HepG2 (cell line): ENCODE measurements around the gene GPC6. TPM values are rescaled to one million over a fixed set of nuclear protein-coding genes. Genes with fewer than 3 reads are reported as not detected.

Source experiments
- ATAC-seq: fragments of 200-7000 bp; cut with Tn5 transposase; 3 replicates; pipeline ENCODE4 v1.9.1; 2020; ENCODE audit warnings: mild to moderate bottlenecking, moderate library complexity
- BruUV-seq: library from RNA; stranded (reverse); fragments of 400-500 nt; replicated peaks from 2 replicates; lab custom pipeline; 2021; lab: Mats Ljungman, UMichigan
- CTCF ChIA-PET: fragments of 300-600 bp; formaldehyde crosslinking; extraction: SDS; loops from one replicate; lab custom pipeline; 2021; ENCODE audit warnings: low total read pairs, inconsistent platforms, low intra/inter-chr PET ratio; lab: Yijun Ruan, JAX
- POLR2A ChIA-PET: fragments of 350-600 bp; sonication (Branson Sonifier 250); formaldehyde crosslinking; loops from one replicate; lab custom pipeline; 2020; ENCODE audit warnings: antibody characterized with exemption, inconsistent platforms; lab: Yijun Ruan, JAX
- DNase-seq: peaks from one replicate; pipeline ENCODE4 v3.0.0-alpha.2; 2015; ENCODE audit warnings: low spot score
- FAIRE-seq: peaks from 3 replicates; lab custom pipeline; 2011; peaks lifted over from hg19 to GRCh38; lab: Jason Lieb, UNC
- H2AFZ ChIP-seq: one replicate; pipeline ENCODE4 v1.6.1; 2011; ENCODE audit warnings: low read length, inconsistent platforms
- H3K27ac ChIP-seq: fragments of 300-600 bp; 3 replicates; pipeline ENCODE4 v1.8.0; 2011; ENCODE audit warnings: mixed run types, mild to moderate bottlenecking, mixed read lengths, low read length, inconsistent platforms; ENCODE audit not compliant: insufficient read depth; ENCODE audit errors: extremely low read length
- H3K27me3 ChIP-seq, 2 experiments: fragments of 200-600 bp in 1 of 2; 2 replicates in 1 of 2; 3 replicates in 1 of 2; pipeline versions ENCODE4 v1.6.0 to v1.8.0; 2011; ENCODE audit warnings: low read length in 2 of 2, mild to moderate bottlenecking in 2 of 2, moderate library complexity in 2 of 2, inconsistent platforms in 1 of 2; ENCODE audit not compliant: insufficient read depth in 2 of 2, control insufficient read depth in 1 of 2
- H3K36me3 ChIP-seq, 2 experiments: fragments of 200-600 bp in 1 of 2; replicated peaks in 1 of 2; 2 replicates in 1 of 2; 3 replicates in 1 of 2; pipeline versions ENCODE4 v1.5.1 to v1.8.0; 2011; ENCODE audit warnings: low read length in 2 of 2, inconsistent platforms in 1 of 2; ENCODE audit not compliant: insufficient read depth in 2 of 2, control insufficient read depth in 1 of 2
- H3K4me1 ChIP-seq: 2 replicates; pipeline ENCODE4 v1.5.1; 2012; ENCODE audit warnings: low read length, inconsistent platforms; ENCODE audit not compliant: insufficient read depth
- H3K4me2 ChIP-seq: 2 replicates; pipeline ENCODE4 v1.6.0; 2011; ENCODE audit warnings: low read depth, low read length, inconsistent platforms
- H3K4me3 ChIP-seq, 3 experiments: fragments of 200-600 bp in 1 of 3; sonication (generic), shearing (Covaris generic) in 1 of 3; replicated peaks in 1 of 3; 2 replicates each; pipeline ENCODE4 v1.5.1; 2011 to 2016; ENCODE audit warnings: low read length in 3 of 3, inconsistent platforms in 2 of 3, low read depth in 2 of 3, mild to moderate bottlenecking in 2 of 3, control low read depth in 1 of 3, mixed read lengths in 1 of 3; ENCODE audit not compliant: insufficient read depth in 1 of 3
- H3K79me2 ChIP-seq: one replicate; pipeline ENCODE4 v1.6.1; 2011; ENCODE audit warnings: low read length, inconsistent platforms; ENCODE audit not compliant: insufficient read depth
- H3K9ac ChIP-seq: 2 replicates; pipeline ENCODE4 v1.6.0; 2011; ENCODE audit warnings: mild to moderate bottlenecking, low read depth, low read length, inconsistent platforms; ENCODE audit not compliant: insufficient read depth
- H3K9me3 ChIP-seq: 2 replicates; pipeline ENCODE4 v1.5.1; 2012; ENCODE audit warnings: mild to moderate bottlenecking, low read length
- H4K20me1 ChIP-seq: 2 replicates; pipeline ENCODE4 v1.6.0; 2011; ENCODE audit warnings: inconsistent platforms, mild to moderate bottlenecking, low read length, moderate library complexity; ENCODE audit not compliant: insufficient read depth
- BRD4 ChIP-seq: sonication (generic); formaldehyde crosslinking; IDR thresholded peaks from 2 replicates; pipeline ENCODE4 v1.4.0; 2020; ENCODE audit warnings: missing genetic modification reagents
- CCAR2 ChIP-seq: fragments of 200-400 bp; formaldehyde crosslinking; optimal IDR thresholded peaks from 2 replicates; pipeline ENCODE3; 2018; ENCODE audit warnings: low read depth, mild to moderate bottlenecking, low read length, moderate library complexity
- FIP1L1 ChIP-seq: fragments of 200-400 bp; formaldehyde crosslinking; IDR thresholded peaks from 2 replicates; pipeline ENCODE4 v1.6.1; 2018; ENCODE audit warnings: low read depth, mild to moderate bottlenecking, low read length, moderate library complexity, borderline replicate concordance; ENCODE audit not compliant: insufficient read depth
- SMAD1 ChIP-seq: sonication (generic); formaldehyde crosslinking; IDR thresholded peaks from 2 replicates; pipeline ENCODE4 v1.4.0; 2020; ENCODE audit warnings: missing genetic modification reagents, low read depth, mild to moderate bottlenecking, borderline replicate concordance
- SMC3 ChIP-seq: IDR thresholded peaks from 2 replicates; pipeline ENCODE4 v1.6.1; 2011; ENCODE audit warnings: low read length, improper control_type of control experiment
- TAF1 ChIP-seq: sonication (generic); formaldehyde crosslinking; IDR thresholded peaks from 2 replicates; pipeline ENCODE4 v1.4.0; 2020; ENCODE audit warnings: missing genetic modification reagents
- ZNF180 ChIP-seq: sonication (generic); formaldehyde crosslinking; IDR thresholded peaks from 2 replicates; pipeline ENCODE4 v1.4.0; 2020; ENCODE audit warnings: low read depth, missing genetic modification reagents, borderline replicate concordance
- ZNF282 ChIP-seq: fragments of 450-650 bp; IDR thresholded peaks from 2 replicates; pipeline ENCODE4 v1.6.1; 2018; ENCODE audit not compliant: partially characterized antibody
- ZNF329 ChIP-seq: sonication (generic); formaldehyde crosslinking; IDR thresholded peaks from 2 replicates; pipeline ENCODE4 v1.9.0; 2021; ENCODE audit warnings: low read depth, mild to moderate bottlenecking, missing genetic modification reagents
- ZNF335 ChIP-seq: sonication (generic); formaldehyde crosslinking; IDR thresholded peaks from 2 replicates; pipeline ENCODE4 v1.4.0; 2020; ENCODE audit warnings: missing genetic modification reagents
- ZNF354B ChIP-seq: sonication (generic); formaldehyde crosslinking; IDR thresholded peaks from 2 replicates; pipeline ENCODE4 v1.8.0; 2022; ENCODE audit warnings: mild to moderate bottlenecking, missing genetic modification reagents
- ZNF501 ChIP-seq: sonication (generic); formaldehyde crosslinking; IDR thresholded peaks from 2 replicates; pipeline ENCODE4 v1.5.1; 2020; ENCODE audit warnings: mild to moderate bottlenecking, moderate library complexity, missing genetic modification reagents
- ZNF850 ChIP-seq: sonication (generic); formaldehyde crosslinking; conservative IDR thresholded peaks from 2 replicates; pipeline ENCODE4 v1.9.0; 2021; ENCODE audit warnings: mild to moderate bottlenecking, missing genetic modification reagents
- ZNF891 ChIP-seq: sonication (generic); formaldehyde crosslinking; IDR thresholded peaks from 2 replicates; pipeline ENCODE4 v1.5.0; 2020; ENCODE audit warnings: mild to moderate bottlenecking, missing genetic modification reagents
- ZSCAN31 ChIP-seq: sonication (generic); formaldehyde crosslinking; IDR thresholded peaks from 2 replicates; pipeline ENCODE4 v1.5.0; 2020; ENCODE audit warnings: low read depth, mild to moderate bottlenecking, missing genetic modification reagents
- WGBS: methylation state at CpG from one replicate; pipeline ENCODE4 v1.1.6; 2017; ENCODE audit warnings: low lambda C conversion rate; 5-methylcytosine and 5-hydroxymethylcytosine counted together
- in situ Hi-C: cut with HindIII; loops from 2 replicates; pipeline ENCODE4 v1.10.0; 2017; ENCODE audit warnings: low pct_unique_long_range_greater_than_20kb; ENCODE audit not compliant: extremely low pct_ligation_motif_present
- intact Hi-C: fragments of 100-400 bp; cut with micrococcal nuclease; formaldehyde crosslinking; loops from one replicate; pipeline ENCODE4 v1.10.0; 2022; ENCODE audit not compliant: unreplicated experiment
- polyA plus RNA-seq, 8 experiments: library from polyadenylated mRNA; depleted of rRNA in 3 of 8; stranded (reverse) in 7 of 8; unstranded in 1 of 8; fragments of >200 nt; fragmentation: Illumina TruSeq in 4 of 8; extraction: Trizol in 4 of 8; gene quantifications; 2 replicates each; pipeline versions ENCODE4 v1.2.1 to v1.2.3, GENCODE V29; 2011 to 2016; ENCODE audit warnings: low read depth in 4 of 8, missing spikeins in 1 of 8, mixed read lengths in 1 of 8; ENCODE audit not compliant: insufficient read depth in 1 of 8
- total RNA-seq, 5 experiments: library from RNA; depleted of rRNA; stranded (reverse); fragments of >200 nt; fragmentation: Illumina TruSeq; extraction: Trizol; gene quantifications; 2 replicates each; pipeline ENCODE4 v1.2.3, GENCODE V29; 2016; ENCODE audit warnings: low read depth in 1 of 5
- TF ChIP-seq, protein P1 (sequence below): sonication (generic); formaldehyde crosslinking; IDR thresholded peaks from 2 replicates; pipeline ENCODE4 v1.5.1; 2020; ENCODE audit warnings: mild to moderate bottlenecking, missing genetic modification reagents
- TF ChIP-seq, protein P2 (sequence below): sonication (generic); formaldehyde crosslinking; conservative IDR thresholded peaks from 2 replicates; pipeline ENCODE4 v1.8.0; 2022; ENCODE audit warnings: low read depth, missing genetic modification reagents
- TF ChIP-seq, protein P3 (sequence below): sonication (generic); formaldehyde crosslinking; IDR thresholded peaks from 2 replicates; pipeline ENCODE4 v1.8.1; 2022; ENCODE audit warnings: mild to moderate bottlenecking, missing genetic modification reagents

Gene GPC6
- total and polyA plus RNA-seq, 2 of the 13 experiments (the other 11 are each of a cell fraction or from before 2014, with no cell fraction given), result 24.5 to 33.9 TPM

DNA sequence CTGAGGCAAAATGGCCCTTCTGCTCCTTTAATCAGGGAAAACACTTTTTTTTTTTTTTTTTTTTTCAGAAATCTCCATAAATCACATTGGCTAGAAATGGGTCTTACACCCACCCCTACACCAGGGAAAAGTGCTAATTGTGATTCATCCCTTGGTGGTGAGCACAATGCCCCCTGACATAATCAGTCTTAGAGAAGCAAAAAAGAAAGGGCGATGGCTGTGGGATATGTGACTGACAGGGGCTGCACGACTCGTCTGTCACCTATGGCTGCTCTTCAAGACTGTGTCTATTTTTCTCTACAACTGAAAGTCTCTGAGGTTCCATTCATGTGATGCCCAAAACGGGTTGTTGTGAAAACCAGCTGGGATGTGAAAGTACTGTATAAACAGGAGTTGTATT is 3.6 kb upstream of the GPC6 start (continued):
- TF ChIP-seq, protein P1, sequence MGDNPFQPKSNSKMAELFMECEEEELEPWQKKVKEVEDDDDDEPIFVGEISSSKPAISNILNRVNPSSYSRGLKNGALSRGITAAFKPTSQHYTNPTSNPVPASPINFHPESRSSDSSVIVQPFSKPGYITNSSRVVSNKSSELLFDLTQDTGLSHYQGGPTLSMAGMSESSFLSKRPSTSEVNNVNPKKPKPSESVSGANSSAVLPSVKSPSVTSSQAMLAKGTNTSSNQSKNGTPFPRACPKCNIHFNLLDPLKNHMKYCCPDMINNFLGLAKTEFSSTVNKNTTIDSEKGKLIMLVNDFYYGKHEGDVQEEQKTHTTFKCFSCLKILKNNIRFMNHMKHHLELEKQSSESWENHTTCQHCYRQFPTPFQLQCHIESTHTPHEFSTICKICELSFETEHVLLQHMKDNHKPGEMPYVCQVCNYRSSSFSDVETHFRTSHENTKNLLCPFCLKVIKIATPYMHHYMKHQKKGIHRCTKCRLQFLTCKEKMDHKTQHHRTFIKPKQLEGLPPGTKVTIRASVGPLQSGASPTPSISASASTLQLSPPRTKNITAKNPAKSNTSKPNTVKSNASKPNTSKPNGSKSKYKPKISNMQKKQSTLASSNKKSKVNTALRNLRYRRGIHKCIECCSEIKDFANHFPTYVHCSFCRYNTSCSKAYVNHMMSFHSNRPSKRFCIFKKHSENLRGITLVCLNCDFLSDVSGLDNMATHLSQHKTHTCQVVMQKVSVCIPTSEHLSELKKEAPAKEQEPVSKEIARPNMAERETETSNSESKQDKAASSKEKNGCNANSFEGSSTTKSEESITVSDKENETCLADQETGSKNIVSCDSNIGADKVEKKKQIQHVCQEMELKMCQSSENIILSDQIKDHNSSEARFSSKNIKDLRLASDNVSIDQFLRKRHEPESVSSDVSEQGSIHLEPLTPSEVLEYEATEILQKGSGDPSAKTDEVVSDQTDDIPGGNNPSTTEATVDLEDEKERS (CRISPR knock-in tag), result no peak
- TF ChIP-seq ZNF282 (no peak), BRD4 (no peak), ZNF335 (CRISPR knock-in tag) (no peak), TAF1 (no peak), ZNF501 (no peak), ZNF180 (CRISPR knock-in tag) (no peak)
- TF ChIP-seq, all 625 proteins: peak for 0

DNA sequence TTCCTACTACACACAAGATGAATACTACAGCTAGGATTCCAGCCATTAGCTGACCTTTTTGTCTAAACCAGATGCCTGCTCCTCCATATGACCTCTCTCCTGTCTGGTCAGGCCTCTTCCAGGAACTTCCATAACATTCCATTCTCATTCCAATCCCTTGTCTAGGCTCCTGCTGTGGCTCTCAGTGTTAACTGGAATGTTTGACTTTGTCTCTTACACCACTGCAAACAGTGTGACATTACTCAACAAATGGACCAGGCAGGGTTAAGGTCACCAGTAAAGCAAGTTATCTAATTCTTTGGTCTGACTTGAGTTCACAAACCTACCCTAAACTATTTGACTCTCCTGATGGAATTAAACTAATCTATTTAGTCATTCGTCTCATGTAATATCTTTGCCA is 2.1 kb upstream of the GPC6 start:
- DNase-seq (peak; percentile 99), FAIRE-seq (peak; percentile 96), ATAC-seq (peak; percentile 70)
- in situ Hi-C loops, result no loop called here
- CTCF ChIA-PET, result no interaction called here
- WGBS, result 0% methylated on average over 1 of the region's 1 CpG
- peaks cover 39% of the 10 kb centered on the region for H3K4me1 ChIP-seq
- POLR2A ChIA-PET, result interaction anchor here (0.5 to 1.0 kb wide), 4 partner anchors 24 to 1079 kb away, joined by 3 to 6 read pairs (median 4); no protein-coding TSS in a partner anchor
- no peaks in the 10 kb centered on the region; a peak in 1 of 5 replicates for H3K27me3 ChIP-seq
- H4K20me1 ChIP-seq, result no peaks in the 10 kb centered on the region
- H3K4me2 ChIP-seq, result peak overlapping the region; percentile 76
- no peaks in the 10 kb centered on the region for H3K36me3 ChIP-seq
- H3K4me3 ChIP-seq, result peak overlapping the region in 1 of 3 experiments; percentile 19; a peak in 1 of 6 replicates
- peak overlapping the region; percentile 34 for H3K27ac ChIP-seq
- intact Hi-C loops, result loop anchor here (10.0 kb wide), 2 partner anchors 740 to 890 kb away; no protein-coding TSS in a partner anchor
- H3K9me3 ChIP-seq, result no peaks in the 10 kb centered on the region
- no peak overlapping the region for H2AFZ ChIP-seq
- H3K9ac ChIP-seq, result no peak overlapping the region
- H3K79me2 ChIP-seq, result peaks cover 28% of the 10 kb centered on the region
- no TSS peak for BruUV-seq
- TF ChIP-seq, protein P2, sequence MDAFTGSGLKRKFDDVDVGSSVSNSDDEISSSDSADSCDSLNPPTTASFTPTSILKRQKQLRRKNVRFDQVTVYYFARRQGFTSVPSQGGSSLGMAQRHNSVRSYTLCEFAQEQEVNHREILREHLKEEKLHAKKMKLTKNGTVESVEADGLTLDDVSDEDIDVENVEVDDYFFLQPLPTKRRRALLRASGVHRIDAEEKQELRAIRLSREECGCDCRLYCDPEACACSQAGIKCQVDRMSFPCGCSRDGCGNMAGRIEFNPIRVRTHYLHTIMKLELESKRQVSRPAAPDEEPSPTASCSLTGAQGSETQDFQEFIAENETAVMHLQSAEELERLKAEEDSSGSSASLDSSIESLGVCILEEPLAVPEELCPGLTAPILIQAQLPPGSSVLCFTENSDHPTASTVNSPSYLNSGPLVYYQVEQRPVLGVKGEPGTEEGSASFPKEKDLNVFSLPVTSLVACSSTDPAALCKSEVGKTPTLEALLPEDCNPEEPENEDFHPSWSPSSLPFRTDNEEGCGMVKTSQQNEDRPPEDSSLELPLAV, result no peak
- TF ChIP-seq FIP1L1 (no peak), CCAR2 (no peak), ZNF354B (CRISPR knock-in tag) (no peak), SMAD1 (CRISPR knock-in tag) (no peak), ZSCAN31 (CRISPR knock-in tag) (peak; percentile 78), ZNF891 (CRISPR knock-in tag) (no peak), ZNF850 (CRISPR knock-in tag) (no peak), ZNF329 (CRISPR knock-in tag) (no peak), SMC3 (peak; percentile 31; the same call in 1 of the 2 replicates), BRD4 (no peak)
- TF ChIP-seq, protein P3, sequence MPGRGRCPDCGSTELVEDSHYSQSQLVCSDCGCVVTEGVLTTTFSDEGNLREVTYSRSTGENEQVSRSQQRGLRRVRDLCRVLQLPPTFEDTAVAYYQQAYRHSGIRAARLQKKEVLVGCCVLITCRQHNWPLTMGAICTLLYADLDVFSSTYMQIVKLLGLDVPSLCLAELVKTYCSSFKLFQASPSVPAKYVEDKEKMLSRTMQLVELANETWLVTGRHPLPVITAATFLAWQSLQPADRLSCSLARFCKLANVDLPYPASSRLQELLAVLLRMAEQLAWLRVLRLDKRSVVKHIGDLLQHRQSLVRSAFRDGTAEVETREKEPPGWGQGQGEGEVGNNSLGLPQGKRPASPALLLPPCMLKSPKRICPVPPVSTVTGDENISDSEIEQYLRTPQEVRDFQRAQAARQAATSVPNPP (CRISPR knock-in tag), result no peak
